Fibroblast of lung (primary cell): Measurements from ENCODE around the gene CRELD2. TPM values are rescaled to one million over a fixed set of nuclear protein-coding genes. Genes with fewer than 3 reads are reported as not detected.

Experiments
- DNase-seq, 2 donors: peaks; one replicate each; pipeline versions ENCODE4 v3.0.0 to v3.0.0-alpha.2; 2010; ENCODE audit warnings: low read depth in 2 of 2
- H2AFZ ChIP-seq: 2 replicates; pipeline ENCODE4 v1.5.1; 2012; ENCODE audit warnings: low read length, control low read depth, inconsistent platforms
- H3K27ac ChIP-seq: 2 replicates; pipeline ENCODE4 v1.5.1; 2011; ENCODE audit warnings: low read length, control low read depth; ENCODE audit not compliant: insufficient read depth
- H3K27me3 ChIP-seq: 2 replicates; pipeline ENCODE4 v1.5.1; 2011; ENCODE audit warnings: mild to moderate bottlenecking, low read length; ENCODE audit not compliant: control insufficient read depth, insufficient read depth
- H3K36me3 ChIP-seq: 2 replicates; pipeline ENCODE4 v1.5.1; 2011; ENCODE audit warnings: low read length; ENCODE audit not compliant: control insufficient read depth, insufficient read depth
- H3K4me1 ChIP-seq: 2 replicates; pipeline ENCODE4 v1.5.1; 2011; ENCODE audit warnings: low read length; ENCODE audit not compliant: control insufficient read depth, insufficient read depth; ENCODE audit errors: extremely low read depth
- H3K4me2 ChIP-seq: 2 replicates; pipeline ENCODE4 v1.5.1; 2011; ENCODE audit warnings: low read length, control low read depth; ENCODE audit not compliant: insufficient read depth; ENCODE audit errors: extremely low read depth
- H3K4me3 ChIP-seq, 4 experiments: fragments of 200-600 bp in 1 of 4; sonication (generic) in 1 of 4; replicated peaks in 1 of 4; 2 replicates each; pipeline ENCODE4 v1.5.1; 2011 to 2016; ENCODE audit warnings: low read length in 4 of 4, low read depth in 3 of 4, mild to moderate bottlenecking in 3 of 4, control low read depth in 2 of 4, inconsistent platforms in 1 of 4, mixed read lengths in 1 of 4; ENCODE audit not compliant: insufficient read depth in 1 of 4; ENCODE audit errors: control extremely low read depth in 1 of 4
- H3K79me2 ChIP-seq: 2 replicates; pipeline ENCODE4 v1.5.1; 2012; ENCODE audit warnings: mild to moderate bottlenecking, low read length, inconsistent platforms; ENCODE audit not compliant: control insufficient read depth, insufficient read depth
- H3K9ac ChIP-seq: 2 replicates; pipeline ENCODE4 v1.5.1; 2011; ENCODE audit warnings: mild to moderate bottlenecking, low read length, control low read depth; ENCODE audit not compliant: insufficient read depth
- H3K9me3 ChIP-seq: 2 replicates; pipeline ENCODE4 v1.5.1; 2012; ENCODE audit warnings: low read depth, low read length; ENCODE audit not compliant: control insufficient read depth, insufficient read depth
- H4K20me1 ChIP-seq: 2 replicates; pipeline ENCODE4 v1.5.1; 2011; ENCODE audit warnings: low read length; ENCODE audit not compliant: control insufficient read depth, insufficient read depth; ENCODE audit errors: extremely low read depth
- CTCF ChIP-seq, 2 donors: IDR thresholded peaks in 1 of 2; conservative IDR thresholded peaks in 1 of 2; 1 replicate in 1 of 2; 2 replicates in 1 of 2; pipeline ENCODE4 v1.5.1; 2011 to 2012; ENCODE audit warnings: low read length in 2 of 2, control low read depth in 1 of 2, inconsistent platforms in 1 of 2, low read depth in 1 of 2, mild to moderate bottlenecking in 1 of 2
- EZH2 ChIP-seq: IDR thresholded peaks from 2 replicates; pipeline ENCODE4 v1.5.1; 2012; ENCODE audit warnings: low read length, control low read depth, mild to moderate bottlenecking; ENCODE audit errors: missing control alignments
- polyA plus RNA-seq, 2 donors: library from polyadenylated mRNA; depleted of rRNA in 1 of 2; stranded (reverse) in 1 of 2; unstranded in 1 of 2; fragments of >200 nt; gene quantifications; 2 replicates each; pipeline ENCODE4 v1.2.1, GENCODE V29; 2011 to 2012; ENCODE audit warnings: missing spikeins in 1 of 2
- total RNA-seq: library from RNA; depleted of rRNA; stranded (reverse); fragments of >200 nt; gene quantifications from 2 replicates; pipeline ENCODE4 v1.2.1, GENCODE V29; 2014

The CRELD2 gene
- total and polyA plus RNA-seq, 2 donors (not counting 1 experiment from before 2014, with no cell fraction given) = 45.3 to 56.6 TPM

GRCh38 chr22:49889071-49889470, 29.4 kb upstream of the CRELD2 start:
- Histone ChIP-seq H3K9me3 (no peaks in the 10 kb centered on the region), H3K27ac (no peak overlapping the region), H2AFZ (no peak overlapping the region), H3K4me2 (no peak overlapping the region), H3K9ac (no peak overlapping the region), H3K36me3 (peaks cover 18% of the 10 kb centered on the region), H3K27me3 (no peaks in the 10 kb centered on the region), H3K4me3 (no peak overlapping the region), H3K4me1 (no peaks in the 10 kb centered on the region), H4K20me1 (no peaks in the 10 kb centered on the region), H3K79me2 (peaks cover 7% of the 10 kb centered on the region)
- peak in 1 of 2 donors; percentile 70 for DNase-seq
- TF ChIP-seq EZH2 = no peak
- no peak for TF ChIP-seq CTCF (conservative IDR thresholded peaks at IDR 0.05 in 1 of 2, IDR thresholded peaks at IDR 0.05 in 1 of 2; ENCODE audit: low read depth in 1 of 2, low read length in 2 of 2)

- no peaks in the 10 kb centered on the region for H4K20me1 ChIP-seq
- H3K36me3 ChIP-seq = peaks cover 2% of the 10 kb centered on the region
- H3K9ac ChIP-seq = no peak overlapping the region
- no peak for DNase-seq
- H3K27me3 ChIP-seq = no peaks in the 10 kb centered on the region
- H2AFZ ChIP-seq = no peak overlapping the region
- H3K27ac ChIP-seq = no peak overlapping the region
- no peak overlapping the region for H3K4me2 ChIP-seq
- no peak overlapping the region for H3K4me3 ChIP-seq
- no peaks in the 10 kb centered on the region for H3K4me1 ChIP-seq
- TF ChIP-seq CTCF (conservative IDR thresholded peaks at IDR 0.05 in 1 of 2, IDR thresholded peaks at IDR 0.05 in 1 of 2; ENCODE audit: low read depth in 1 of 2, low read length in 2 of 2) (no peak), EZH2 (no peak)
- H3K79me2 ChIP-seq = no peaks in the 10 kb centered on the region
- no peaks in the 10 kb centered on the region for H3K9me3 ChIP-seq
Measured at GRCh38 chr22:49892226-49892899, 26.1 kb upstream of the CRELD2 start.

GRCh38 chr22:49893025-49893424, 25.4 kb upstream of the CRELD2 start:
- Histone ChIP-seq H3K9me3 (no peaks in the 10 kb centered on the region), H3K27ac (no peak overlapping the region), H3K79me2 (no peaks in the 10 kb centered on the region), H3K36me3 (peaks cover 2% of the 10 kb centered on the region), H3K4me3 (no peak overlapping the region), H3K9ac (no peak overlapping the region), H3K27me3 (no peaks in the 10 kb centered on the region), H2AFZ (no peak overlapping the region), H4K20me1 (no peaks in the 10 kb centered on the region), H3K4me1 (no peaks in the 10 kb centered on the region), H3K4me2 (no peak overlapping the region)
- TF ChIP-seq EZH2 (no peak), CTCF (conservative IDR thresholded peaks at IDR 0.05 in 1 of 2, IDR thresholded peaks at IDR 0.05 in 1 of 2; ENCODE audit: low read depth in 1 of 2, low read length in 2 of 2) (no peak)
- DNase-seq = no peak
